GM04504 (cell line): Measurements from ENCODE around the gene COPB1.

ENCODE experiments used
- DNase-seq: peaks from one replicate; pipeline ENCODE4 v3.0.0-alpha.2; 2012; ENCODE audit warnings: low read depth

COPB1 gene

DNA sequence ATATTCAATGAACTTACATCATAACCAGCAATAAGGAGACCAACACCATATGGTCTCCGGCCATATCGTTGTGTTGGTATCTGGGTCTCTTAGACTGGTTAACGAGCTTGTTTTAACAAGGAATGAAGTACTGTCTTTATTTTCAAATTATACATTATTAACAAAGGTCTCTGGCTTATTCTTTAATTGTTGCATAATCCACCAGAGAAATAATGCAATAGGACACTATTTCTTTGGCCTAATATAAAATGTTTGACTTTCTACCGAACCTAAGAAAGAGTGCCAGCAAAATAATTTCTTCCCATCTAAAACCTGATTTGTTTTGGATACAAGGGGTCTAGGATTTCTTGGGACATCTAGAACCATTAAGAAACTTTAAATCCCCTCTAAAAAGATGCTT lies 14.2 kb upstream of the COPB1 start:
- no peak for DNase-seq

DNA sequence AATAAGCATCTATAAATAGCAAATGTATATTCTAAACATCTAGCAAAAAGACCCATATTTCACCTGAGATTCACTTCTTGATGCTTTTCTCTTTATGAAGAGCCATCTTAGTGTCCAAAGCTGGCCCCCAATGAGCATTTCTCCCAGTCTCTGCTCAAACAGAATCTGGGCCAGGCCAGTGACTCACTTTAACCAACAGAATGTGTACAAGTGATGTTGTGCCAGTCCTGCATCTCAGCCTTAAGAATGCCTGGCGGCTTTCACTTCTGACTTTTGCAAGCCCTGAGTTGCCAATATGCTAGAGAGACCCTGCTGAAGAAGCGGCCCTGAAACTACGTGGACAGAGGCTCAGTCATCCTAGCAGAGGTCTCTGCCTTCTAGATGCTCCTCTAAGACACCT lies 6.9 kb upstream of the COPB1 start:
- no peak for DNase-seq

DNA sequence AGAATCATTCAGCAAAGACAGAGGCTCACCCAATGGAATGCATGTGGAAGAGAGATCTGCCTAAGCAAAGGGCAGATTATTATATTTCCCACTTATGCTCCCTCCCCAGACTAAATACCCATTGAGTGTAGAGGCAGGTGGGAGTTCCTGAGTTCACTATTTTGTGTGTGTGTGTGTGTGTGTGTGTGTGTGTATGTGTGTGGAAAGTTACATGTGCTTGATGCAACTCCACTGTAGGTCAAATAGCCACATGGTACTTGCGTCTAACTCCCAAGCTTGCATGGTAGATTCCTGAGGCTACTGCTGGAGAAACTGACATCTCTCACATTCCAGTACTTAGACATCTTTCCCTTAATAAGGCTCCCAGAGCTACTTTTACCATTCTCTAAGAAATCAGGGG lies 3.4 kb upstream of the COPB1 start:
- no peak for DNase-seq

DNA sequence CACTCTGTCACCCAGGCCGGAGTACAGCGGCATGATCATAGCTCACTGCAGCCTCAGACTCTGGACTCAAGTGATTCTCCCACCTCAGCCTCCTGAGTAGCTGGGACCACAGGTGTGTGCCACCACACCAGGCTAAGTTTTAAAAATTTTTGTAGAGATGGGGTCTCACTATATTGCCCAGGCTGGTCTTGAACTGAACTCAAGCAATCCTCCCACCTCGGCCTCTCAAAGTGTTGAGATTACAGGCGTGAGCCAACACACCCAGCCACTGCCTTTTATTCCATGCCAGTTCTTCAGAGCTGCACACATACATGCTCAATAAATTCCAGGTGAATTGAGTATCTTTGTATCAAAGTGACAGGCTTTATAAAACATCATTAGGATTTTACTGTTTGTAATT lies 2.4 kb upstream of the COPB1 start:
- DNase-seq = no peak

DNA sequence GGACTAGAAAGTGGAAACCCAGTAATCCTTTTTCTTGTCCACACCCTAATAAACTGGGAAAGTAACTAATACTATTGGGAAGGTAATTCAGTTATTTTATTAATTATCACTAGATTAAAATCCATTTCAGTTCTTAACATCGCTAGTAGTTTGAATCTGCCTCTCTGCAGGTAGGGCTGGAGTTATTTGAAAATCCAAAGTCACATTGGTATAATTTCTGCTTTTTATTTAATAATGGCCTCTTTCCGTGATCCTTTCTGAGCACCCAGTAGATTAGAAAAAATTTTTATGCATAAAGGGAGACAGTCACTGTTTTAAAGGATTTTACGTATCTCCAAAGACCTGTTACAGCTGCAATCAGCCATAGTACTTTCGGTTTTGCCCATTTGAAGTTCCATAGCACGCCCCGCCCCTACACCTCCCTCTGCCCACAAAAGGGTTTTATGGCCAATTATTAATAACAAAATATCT lies 605 bp upstream of the COPB1 start:
- no peak for DNase-seq

DNA sequence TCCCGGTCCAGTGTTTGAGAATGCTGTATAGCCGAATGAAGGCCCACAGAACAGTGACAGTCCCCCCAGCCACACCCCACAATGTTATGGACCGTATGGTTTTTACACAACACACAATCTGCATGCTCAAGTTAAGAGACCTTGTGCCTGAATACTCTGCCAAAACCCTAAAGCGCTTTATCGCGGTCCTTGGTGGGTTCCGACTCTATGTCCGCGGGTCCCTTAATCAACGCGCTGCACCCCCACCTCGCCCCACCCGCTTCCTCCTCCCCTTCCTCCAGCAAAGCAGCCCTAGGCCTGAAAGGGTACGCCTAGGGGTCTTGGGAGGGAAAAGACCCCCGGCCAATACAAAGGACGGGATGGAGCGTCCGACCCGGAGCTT lies 442 bp downstream of the COPB1 start:
- DNase-seq = no peak

DNA sequence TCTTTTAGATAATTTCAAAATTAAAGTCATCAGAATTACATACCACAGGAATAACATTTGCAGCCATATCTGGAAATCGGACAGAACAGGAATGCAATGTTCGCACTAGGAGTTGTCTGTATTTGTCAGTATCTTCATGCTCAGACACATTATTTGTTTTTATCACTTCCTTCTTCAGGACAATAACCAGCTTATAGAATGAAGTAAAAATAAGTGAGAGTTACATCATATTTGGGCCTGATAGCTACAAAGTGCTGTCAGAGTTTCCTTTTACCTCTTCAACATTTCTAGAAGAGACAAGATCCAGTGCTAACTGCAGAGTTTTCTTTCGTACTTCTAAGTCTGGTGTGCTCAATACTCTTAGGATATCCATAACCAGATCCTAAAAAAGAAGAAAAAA lies 18.9 kb downstream of the COPB1 start:
- DNase-seq = no peak

DNA sequence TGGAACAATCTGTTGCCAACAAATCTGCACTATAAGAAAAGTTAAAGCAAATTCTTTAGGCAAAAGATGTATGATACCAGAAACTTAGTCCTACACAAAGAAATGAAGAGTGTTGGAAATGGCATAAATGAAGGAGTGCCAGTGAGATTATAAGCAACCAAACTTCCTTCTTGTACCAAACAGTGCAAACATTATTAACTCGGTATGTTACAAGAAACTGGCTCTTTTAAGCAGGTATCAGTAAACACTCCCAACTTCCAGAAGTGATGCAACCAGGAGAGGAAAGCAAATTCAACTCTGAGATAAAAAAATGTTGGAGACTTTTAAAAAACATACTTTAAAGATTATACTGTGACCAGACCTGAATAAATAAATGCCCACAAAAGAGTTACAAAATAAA lies 28.5 kb downstream of the COPB1 start:
- no peak for DNase-seq

DNA sequence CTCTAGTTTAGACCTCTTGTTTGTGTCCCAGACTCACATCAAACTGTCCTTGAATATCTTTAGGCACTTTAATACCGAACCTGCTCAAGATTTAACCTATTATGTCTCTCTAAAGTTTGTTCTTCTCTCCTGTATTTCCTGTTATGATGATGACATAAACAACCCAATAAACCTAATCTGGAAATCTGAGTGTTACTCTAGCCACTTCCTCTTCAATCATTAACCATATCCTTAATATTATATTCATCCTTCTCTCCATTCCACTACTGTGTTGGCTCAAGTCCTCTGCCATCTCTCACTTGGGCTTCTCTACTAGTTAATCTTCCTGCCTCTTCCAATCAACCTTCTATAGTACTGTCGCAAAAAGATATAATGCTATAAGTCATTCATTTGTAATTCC lies 36.0 kb downstream of the COPB1 start:
- DNase-seq = no peak

DNA sequence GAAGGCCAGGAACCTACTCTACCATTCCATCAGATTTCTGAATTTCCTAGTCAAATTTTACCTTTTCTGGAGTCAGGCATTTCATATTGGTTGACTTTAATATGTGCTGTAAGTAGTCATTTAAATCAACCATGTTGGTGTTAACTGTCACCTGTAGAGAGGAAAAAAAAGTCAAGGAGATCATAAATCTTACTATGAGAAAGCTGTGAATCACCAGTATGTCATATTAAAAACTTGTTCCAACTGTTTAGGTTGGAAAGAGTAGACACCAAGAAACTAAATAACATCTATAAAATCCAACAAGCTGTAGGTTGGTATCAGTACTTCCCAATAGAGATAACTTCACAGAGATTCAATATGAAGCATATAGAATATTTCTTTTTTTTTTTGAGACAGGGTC lies 39.5 kb downstream of the COPB1 start:
- no peak for DNase-seq

DNA sequence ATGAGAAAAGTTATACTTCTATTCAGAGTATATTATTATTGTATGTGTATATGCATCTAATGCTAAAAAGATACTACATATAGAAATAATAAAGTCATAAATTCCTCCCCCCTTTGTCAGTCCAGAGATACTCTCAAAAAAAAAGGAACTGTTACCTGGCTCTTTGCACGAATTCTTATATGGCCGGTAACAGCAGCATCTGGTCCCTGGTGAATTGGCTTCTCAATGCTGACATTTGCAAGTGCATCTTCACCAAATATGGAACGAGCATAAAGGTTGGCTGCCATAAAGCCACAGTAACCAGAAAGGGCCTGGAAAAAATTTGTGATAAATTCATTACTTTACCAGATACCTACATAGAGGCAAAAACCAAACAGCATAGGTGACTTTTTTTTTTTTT lies 41.2 kb downstream of the COPB1 start:
- DNase-seq = no peak

DNA sequence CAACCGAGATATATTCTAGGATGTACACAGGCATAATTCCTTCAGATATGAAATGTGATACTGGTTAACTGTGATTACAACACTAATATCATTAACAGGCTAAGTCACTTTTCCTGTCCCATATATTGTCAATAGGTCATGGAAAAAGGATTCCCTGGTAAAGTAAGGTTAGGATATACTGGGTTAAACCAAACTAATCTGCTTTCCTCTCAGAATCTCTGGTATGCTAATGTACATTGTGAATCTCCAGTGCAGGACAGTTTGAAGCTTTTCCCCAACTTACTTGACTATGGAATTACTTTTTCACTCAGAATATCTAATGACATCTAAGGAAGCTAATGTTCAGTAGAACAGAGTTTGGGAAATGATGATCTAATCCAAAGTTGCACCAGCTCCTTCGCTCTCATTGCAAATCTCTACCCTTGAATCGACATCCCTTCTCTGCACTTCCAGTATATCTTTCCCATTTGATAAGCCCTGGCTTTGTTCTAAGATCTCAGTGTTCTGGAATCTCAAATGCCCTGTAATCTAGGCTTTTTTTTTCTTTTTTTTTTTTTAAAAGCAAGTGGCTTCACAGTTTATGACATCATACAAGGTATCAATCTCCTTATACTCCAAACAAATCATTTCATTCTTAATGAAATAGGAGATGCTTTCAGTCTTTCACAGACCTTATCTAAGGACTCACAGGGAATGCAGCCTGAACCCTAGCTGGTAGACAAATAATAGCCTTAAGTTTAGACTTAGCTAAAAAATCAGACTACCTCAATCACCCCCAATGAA lies 43.8 kb downstream of the COPB1 start:
- no peak for DNase-seq

DNA sequence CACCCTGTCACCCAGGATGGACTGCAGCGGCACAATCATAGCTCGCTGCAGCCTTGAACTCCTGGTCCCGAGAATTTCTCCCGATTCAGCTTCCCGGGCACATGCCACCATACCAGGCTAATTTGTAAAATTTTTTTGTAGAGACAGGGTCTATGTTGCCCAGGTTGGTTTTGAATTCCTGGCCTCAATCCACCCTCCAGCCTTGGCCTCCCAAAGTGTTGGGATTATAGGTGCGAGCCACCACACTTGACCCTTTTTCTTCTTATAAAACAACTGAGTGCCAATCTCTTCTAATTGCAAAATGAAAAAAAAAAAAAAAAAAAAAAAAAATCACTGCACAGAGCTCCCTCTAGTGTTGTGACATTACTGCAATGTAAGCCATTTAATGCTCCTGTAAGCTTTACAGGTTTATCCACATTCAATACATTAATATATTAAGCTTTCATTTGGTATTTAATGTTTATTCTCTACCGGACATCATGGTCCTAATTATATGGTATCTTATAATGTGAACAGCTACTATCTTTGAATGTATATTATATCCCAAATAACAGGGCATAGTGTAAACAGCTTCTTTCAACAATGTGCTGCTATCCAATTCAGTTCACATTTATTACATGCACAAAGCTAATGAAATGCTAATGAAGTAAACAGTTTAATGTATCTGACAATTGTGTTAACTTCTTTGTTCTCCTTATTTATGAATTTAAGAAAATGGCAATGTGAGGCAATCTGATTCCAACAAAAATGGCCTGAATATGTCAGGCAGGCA lies 44.6 kb downstream of the COPB1 start:
- DNase-seq = no peak

DNA sequence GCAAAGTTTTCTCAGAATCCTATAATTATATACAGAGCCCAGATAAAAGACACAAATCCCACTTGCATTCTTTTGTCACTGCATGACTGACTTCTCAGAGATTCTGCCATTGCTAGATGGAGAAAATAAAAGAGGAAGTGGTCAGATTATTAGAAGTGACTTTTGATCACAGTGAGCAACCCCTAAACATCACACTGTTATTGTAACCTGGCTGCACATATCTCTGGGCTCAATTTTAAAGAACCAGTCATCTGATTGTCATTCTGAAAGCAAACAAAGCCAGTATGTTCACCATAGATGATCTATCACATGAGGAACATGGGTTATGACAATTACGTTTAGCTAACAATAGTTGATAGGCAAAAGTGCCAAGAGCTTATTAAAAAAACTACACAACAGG lies 47.8 kb downstream of the COPB1 start:
- no peak for DNase-seq

DNA sequence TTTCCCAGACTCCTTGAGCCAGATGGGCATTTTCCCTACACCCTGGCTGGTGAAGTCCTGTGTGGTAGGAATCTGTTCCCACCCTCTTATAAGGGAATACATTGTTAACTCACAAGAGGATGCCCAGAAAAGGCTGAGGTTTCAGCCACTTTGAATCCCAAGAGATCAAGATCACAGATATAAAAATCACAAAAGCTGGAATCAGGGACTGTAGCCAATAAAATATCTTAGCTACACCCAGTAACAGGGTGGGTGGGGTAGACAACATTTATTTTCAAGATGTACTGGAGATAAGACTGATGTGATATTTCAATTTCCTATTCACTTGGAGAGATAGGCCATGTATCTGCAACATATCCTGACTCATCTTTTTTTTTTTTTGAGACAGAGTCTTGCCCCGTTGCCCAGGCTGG lies 50.3 kb downstream of the COPB1 start:
- DNase-seq = no peak

DNA sequence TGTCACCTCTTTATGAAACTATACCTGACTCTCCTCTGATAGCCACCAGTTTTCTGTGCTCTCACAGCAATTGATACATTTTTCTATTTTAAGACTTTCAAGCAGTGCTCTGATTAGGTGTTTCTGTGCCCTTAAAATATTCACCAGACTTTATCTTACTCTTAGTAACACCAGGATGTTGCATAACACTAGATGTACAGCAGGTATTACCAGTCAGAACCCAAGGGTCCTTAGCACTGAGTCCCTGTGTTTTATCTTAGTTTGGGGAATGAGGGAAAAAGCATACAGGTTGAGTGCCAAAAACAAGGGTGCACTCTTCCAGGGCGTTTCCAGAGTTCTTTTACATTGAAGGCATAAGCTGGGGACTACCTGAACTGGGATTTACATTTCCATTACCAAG lies 51.4 kb downstream of the COPB1 start:
- no peak for DNase-seq

DNA sequence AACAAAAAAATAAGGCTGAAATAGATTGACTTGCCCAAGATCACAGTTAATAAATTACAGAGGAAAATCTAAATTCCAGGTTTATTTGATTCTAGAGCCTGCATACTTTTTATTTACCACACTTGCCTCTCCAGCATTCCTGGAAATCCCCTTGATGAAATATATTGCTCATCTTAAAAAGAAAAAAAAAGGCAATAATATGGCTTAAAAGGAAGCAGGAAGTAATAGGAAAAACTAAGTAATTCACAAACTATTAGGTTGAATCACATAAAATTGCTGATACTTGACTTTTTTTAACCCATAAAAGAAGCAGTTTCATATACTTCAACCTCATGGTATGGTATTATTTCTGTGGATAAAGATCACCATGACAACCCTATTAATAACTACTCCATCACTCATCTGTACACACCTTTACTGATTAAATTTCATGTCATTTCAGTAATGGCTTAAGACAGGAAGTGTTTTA lies 52.9 kb downstream of the COPB1 start:
- no peak for DNase-seq

DNA sequence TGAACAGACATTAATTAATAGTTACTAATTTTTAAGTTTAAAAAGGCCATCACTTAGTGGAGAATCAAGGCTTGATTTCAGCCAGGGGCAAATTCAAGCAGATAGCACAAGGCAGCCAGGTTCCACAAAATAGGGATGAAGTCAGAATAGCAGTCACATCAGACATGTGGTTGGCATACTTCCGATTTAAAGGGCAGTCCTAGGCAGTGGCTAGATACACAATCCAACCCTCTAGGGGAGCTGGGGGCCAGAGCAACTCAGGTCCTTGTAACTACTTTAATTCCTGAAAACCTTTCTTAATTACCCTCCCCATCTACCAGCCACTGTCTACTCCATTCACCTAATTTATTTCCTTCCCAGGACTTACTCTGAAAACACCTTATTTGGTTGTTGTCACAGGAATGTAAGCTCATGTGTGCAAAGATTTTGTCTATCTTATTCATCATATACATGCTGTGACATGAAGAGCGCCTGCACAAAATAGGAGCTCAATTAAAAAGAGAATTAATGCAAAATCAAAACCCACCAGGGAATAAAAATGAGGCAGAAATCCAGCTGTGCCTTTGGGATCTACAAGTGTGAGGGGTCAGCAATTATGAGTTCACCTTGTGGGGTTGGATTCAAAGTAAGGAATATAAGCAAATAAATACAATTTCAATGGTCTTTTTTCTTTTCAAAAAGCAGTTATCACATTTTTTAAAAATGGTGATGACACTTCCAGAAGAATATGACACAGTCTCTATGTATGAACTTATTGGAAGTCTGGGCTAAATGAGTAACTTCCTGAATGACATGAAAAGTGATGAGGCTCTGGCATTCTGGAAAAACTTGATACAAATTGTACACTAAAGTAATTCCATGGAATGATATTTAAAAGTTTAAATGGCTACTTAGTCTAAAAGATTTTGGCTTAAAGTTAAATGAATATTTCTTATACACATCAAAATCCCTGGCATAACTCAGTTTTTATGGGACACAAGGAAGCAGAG lies 53.8 kb downstream of the COPB1 start:
- DNase-seq = no peak

DNA sequence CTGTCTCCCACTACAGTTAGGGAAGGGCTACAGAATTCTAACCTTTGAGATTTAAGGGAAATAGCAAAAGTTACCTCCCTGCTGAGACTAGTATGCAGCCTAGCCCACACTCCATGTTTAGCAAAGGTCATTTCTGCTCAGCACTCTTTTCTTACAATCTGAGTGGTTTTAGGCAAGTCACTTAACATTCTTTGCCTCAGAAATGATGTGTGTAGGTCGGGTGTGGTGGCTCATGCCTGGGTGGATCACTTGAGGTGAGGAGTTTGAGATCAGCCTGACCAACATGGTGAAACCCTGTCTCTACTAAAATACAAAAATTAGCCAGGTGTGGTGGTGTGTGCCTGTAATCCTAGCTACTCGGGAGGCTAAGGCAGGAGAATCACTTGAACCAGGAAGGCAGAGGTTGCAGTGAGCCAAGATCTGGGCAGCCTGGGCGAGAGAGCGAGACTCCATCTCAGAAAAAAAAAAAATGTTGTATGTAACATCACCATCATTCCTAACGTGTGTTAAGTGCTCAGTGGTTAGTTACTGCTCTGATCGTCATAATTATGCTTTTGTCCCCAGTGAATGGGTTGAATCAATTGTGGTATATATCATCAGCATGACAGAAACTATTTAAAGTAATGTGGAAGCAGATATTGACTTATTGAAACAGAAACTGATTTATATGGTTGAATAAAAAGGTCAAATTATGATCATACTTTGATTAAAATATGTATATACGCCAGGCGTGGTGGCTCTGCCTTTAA lies 55.0 kb downstream of the COPB1 start:
- DNase-seq = no peak

DNA sequence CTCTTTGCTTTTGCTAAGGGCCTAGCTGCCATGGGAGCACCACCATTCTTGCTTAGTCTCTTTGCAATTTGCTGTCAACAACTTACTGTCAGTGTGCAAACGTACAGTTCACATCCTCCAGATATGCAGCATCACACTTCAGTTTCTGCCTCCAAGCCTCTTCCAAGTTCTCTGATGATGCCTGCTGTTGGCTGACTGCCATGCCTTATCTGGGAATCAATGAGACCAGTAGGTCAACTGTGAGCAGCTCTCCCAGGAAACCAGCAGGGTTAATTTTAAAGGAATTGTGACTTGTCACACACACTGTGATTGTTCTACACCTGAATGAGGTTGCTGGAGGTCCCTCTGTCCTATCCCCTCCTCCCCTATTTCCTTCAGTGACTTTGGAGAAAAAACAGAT lies 56.0 kb downstream of the COPB1 start:
- DNase-seq = no peak

DNA sequence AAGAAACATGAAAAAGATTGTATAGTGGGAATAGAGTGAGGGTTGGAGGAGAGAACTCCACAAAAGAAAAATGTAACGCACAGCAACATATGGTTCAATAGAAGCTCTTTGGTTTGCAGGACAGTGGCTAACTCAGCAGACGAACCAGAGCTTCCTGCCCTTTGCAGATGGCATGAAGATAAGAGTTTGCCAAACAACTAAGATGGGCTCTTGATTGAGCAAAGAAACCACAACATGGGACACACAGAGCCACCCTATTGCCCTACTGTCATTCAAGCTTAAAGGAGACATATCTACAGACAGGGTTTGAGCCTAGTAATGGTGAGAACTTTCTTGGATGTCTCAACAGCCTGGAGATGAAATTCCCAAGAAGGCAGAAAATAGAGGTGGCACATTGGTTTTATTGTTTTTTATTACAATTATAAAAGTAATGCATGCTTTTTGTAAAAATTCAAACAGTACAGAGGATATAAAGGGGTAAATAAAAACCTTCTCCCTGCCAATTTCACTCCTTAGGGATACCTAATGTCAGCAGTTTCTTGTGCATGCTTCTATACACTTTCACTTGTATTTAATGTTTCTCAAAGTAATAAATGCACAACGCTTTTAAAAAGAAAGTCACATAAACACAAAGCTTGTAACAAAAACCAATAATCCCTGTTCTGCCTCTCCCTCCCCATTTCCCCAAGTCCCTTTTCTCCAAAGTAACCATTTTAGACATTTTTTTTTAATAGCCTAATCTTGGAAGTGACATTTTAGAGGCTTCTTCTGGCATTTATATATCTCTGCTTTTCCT lies 63.7 kb downstream of the COPB1 start:
- DNase-seq = no peak
